ENCODE data around the gene PTGS1.

GRCh38 chr9:122337556-122337929 is 33.3 kb upstream of the PTGS1 start:
- TF ChIP-seq, protein P1, sequence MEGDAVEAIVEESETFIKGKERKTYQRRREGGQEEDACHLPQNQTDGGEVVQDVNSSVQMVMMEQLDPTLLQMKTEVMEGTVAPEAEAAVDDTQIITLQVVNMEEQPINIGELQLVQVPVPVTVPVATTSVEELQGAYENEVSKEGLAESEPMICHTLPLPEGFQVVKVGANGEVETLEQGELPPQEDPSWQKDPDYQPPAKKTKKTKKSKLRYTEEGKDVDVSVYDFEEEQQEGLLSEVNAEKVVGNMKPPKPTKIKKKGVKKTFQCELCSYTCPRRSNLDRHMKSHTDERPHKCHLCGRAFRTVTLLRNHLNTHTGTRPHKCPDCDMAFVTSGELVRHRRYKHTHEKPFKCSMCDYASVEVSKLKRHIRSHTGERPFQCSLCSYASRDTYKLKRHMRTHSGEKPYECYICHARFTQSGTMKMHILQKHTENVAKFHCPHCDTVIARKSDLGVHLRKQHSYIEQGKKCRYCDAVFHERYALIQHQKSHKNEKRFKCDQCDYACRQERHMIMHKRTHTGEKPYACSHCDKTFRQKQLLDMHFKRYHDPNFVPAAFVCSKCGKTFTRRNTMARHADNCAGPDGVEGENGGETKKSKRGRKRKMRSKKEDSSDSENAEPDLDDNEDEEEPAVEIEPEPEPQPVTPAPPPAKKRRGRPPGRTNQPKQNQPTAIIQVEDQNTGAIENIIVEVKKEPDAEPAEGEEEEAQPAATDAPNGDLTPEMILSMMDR (IDR thresholded peaks at IDR 0.05), result no peak
- TF ChIP-seq EZH2 (IDR thresholded peaks at IDR 0.05), result no peak

All from neural progenitor cell (in vitro differentiated cells).